Mammary epithelial cell (primary cell): ENCODE measurements around the gene PICALM.

Source experiments
- CTCF ChIP-seq, 2 donors: IDR thresholded peaks in 1 of 2; conservative IDR thresholded peaks in 1 of 2; 2 replicates each; pipeline ENCODE4 v1.5.1; 2011 to 2012; ENCODE audit warnings: inconsistent platforms in 2 of 2, low read length in 2 of 2, mild to moderate bottlenecking in 2 of 2, control low read depth in 1 of 2, low read depth in 1 of 2; ENCODE audit not compliant: insufficient read depth in 1 of 2; ENCODE audit errors: extremely low read depth in 1 of 2
- EZH2 ChIP-seq: IDR thresholded peaks from 2 replicates; pipeline ENCODE4 v1.6.1; 2012; ENCODE audit warnings: low read length, inconsistent platforms, borderline replicate concordance

- TF ChIP-seq CTCF (conservative IDR thresholded peaks at IDR 0.05 in 1 of 2, IDR thresholded peaks at IDR 0.05 in 1 of 2; ENCODE audit: extremely low read depth in 1 of 2, insufficient read depth in 1 of 2, low read depth in 1 of 2, low read length in 2 of 2) (no peak), EZH2 (no peak)
These were observed 48.8 kb upstream of the PICALM start for GRCh38 chr11:86117712-86118063.
